ENCODE data around the gene NECAB2. TPM values are rescaled to one million over a fixed set of nuclear protein-coding genes. Genes with fewer than 3 reads are reported as not detected.

The NECAB2 gene
- total RNA-seq, 1 donor from 2014 or later, result 4.6 TPM

- no peak for DNase-seq (ENCODE audit: low spot score, unreplicated experiment)
- Mint-ChIP-seq H3K36me3 (ENCODE audit: insufficient read depth) (peaks cover 2% of the 10 kb centered on the region), H3K27me3 (peaks cover 22% of the 10 kb centered on the region)
Measured at GRCh38 chr16:84032458-84033178, 64.6 kb downstream of the NECAB2 start.

DNA sequence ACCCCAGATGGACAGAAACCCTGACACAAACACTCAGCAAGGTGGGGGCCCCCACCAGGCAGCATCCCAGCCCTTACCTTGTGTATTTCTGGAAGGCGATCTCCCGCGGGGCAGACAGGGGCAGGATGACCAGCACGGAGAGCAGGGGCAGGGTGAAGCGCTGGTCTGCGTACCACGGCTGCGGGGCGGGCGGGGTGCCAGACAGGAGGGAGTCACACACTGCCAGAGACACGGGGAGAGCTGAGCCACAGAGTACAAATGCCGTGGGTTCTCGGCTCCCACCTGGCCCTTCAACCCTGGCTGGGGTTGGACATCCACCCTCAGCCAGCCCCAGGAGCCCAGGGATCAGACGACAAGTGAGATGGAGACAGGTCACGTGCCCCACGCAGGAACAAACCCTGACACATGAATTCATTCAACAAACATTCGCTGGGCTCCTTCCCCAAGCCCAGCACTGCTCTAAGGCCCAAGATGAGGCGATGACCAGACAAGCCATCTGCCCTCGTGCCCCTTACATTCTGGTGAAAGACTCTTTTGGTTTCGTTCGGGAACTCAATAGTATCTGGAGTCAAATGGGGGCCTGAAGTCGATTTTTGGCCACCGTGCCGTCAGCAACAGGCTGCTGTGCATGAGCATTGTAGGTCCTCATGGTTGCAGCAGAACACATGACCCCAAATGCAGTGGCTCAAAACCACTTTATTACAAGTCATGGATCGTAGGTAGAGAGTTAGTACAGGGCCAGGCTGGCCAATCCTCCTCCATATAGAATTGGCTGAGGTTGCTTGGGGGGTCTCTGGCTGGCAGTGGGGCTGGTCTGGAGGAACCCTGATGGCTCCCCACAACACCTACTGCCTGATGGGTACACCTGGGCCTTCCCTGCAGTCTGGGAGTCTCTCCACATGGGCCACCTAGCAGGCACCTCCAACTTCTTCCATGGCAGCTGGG lies 65.5 kb downstream of the NECAB2 start:
- Mint-ChIP-seq H3K4me3 (ENCODE audit: low read depth) (no peak overlapping the region), H3K4me1 (ENCODE audit: low read depth) (no peaks in the 10 kb centered on the region), H3K27me3 (peaks cover 17% of the 10 kb centered on the region), H3K27ac (no peak overlapping the region), H3K36me3 (ENCODE audit: insufficient read depth) (peaks cover 2% of the 10 kb centered on the region), H3K9me3 (ENCODE audit: low read depth) (peaks cover 7% of the 10 kb centered on the region)
- TF ChIP-seq CTCF (IDR thresholded peaks at IDR 0.05; ENCODE audit: unreplicated experiment), result no peak
- DNase-seq (ENCODE audit: low spot score, unreplicated experiment), result no peak

More at GRCh38 chr16:84032458-84033178, 64.6 kb downstream of the NECAB2 start:
- no peaks in the 10 kb centered on the region for H3K4me1 Mint-ChIP-seq (ENCODE audit: low read depth)
- TF ChIP-seq CTCF (IDR thresholded peaks at IDR 0.05; ENCODE audit: unreplicated experiment), result no peak
- no peak overlapping the region for H3K4me3 Mint-ChIP-seq (ENCODE audit: low read depth)
- H3K9me3 Mint-ChIP-seq (ENCODE audit: low read depth), result peaks cover 7% of the 10 kb centered on the region
- no peak overlapping the region for H3K27ac Mint-ChIP-seq

DNA sequence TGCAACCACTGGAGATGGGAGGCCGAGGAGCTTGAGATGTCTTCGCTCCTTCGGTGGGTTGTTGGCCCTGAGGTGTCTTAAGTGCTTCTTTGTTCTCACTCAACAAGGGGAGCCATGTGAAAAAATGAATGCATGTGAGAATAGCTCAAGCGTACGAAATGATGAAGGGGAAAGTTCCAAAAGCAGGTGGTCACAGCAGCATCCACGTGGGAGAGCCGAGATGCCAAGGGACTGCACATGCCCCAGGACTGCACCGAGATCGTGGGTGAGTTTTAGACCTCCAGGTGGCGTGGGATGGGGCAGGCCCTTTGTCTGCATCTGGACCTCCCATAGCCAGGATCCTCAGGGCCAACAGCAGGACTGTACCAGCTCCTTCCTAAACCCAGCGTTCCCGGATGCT lies 66.5 kb downstream of the NECAB2 start:
- TF ChIP-seq CTCF (IDR thresholded peaks at IDR 0.05; ENCODE audit: unreplicated experiment), result no peak
- Mint-ChIP-seq H3K27ac (no peak overlapping the region), H3K4me1 (ENCODE audit: low read depth) (no peaks in the 10 kb centered on the region), H3K9me3 (ENCODE audit: low read depth) (peaks cover 7% of the 10 kb centered on the region), H3K36me3 (ENCODE audit: insufficient read depth) (peaks cover 2% of the 10 kb centered on the region), H3K27me3 (peaks cover 17% of the 10 kb centered on the region), H3K4me3 (ENCODE audit: low read depth) (no peak overlapping the region)
- no peak for DNase-seq (ENCODE audit: low spot score, unreplicated experiment)

- TF ChIP-seq CTCF (IDR thresholded peaks at IDR 0.05; ENCODE audit: unreplicated experiment), result no peak
- Mint-ChIP-seq H3K27ac (no peak overlapping the region), H3K4me1 (ENCODE audit: low read depth) (no peaks in the 10 kb centered on the region), H3K36me3 (ENCODE audit: insufficient read depth) (peaks cover 2% of the 10 kb centered on the region), H3K9me3 (ENCODE audit: low read depth) (peaks cover 7% of the 10 kb centered on the region), H3K27me3 (peaks cover 19% of the 10 kb centered on the region), H3K4me3 (ENCODE audit: low read depth) (no peak overlapping the region)
- DNase-seq (ENCODE audit: low spot score, unreplicated experiment), result no peak
Measured at GRCh38 chr16:84036131-84036530, 68.1 kb downstream of the NECAB2 start.

GRCh38 chr16:84036982-84037425 lies 69.0 kb downstream of the NECAB2 start:
- H3K36me3 Mint-ChIP-seq (ENCODE audit: insufficient read depth), result peaks cover 2% of the 10 kb centered on the region
- TF ChIP-seq CTCF (IDR thresholded peaks at IDR 0.05; ENCODE audit: unreplicated experiment), result no peak
- peaks cover 16% of the 10 kb centered on the region for H3K27me3 Mint-ChIP-seq
- no peak for DNase-seq (ENCODE audit: low spot score, unreplicated experiment)
- no peaks in the 10 kb centered on the region for H3K4me1 Mint-ChIP-seq (ENCODE audit: low read depth)
- no peak overlapping the region for H3K27ac Mint-ChIP-seq
- H3K9me3 Mint-ChIP-seq (ENCODE audit: low read depth), result peaks cover 7% of the 10 kb centered on the region
- H3K4me3 Mint-ChIP-seq (ENCODE audit: low read depth), result no peak overlapping the region

All from progenitor cell of endocrine pancreas (in vitro differentiated cells).